ENCODE results near the gene SPAG16.

DNA sequence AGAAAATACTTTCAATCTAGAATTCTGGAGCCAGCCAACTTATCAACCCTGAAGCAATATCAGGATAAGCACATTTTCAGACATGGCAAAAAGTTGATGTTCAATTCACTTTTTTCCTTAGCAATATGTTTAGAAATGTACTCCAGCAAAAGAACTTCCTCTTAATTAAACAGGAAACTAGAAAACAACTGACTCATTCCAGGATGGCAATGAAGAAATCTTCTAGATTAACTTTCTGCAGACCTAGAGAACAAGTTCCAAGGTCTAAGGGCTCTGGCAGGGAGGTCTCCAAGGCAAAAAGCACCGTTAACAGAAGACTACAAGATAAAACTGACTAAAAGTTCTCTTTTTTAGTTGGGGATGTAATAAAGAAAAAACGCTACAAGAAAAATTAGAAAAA lies 1057.4 kb downstream of the SPAG16 start:
- TF ChIP-seq, protein P1, sequence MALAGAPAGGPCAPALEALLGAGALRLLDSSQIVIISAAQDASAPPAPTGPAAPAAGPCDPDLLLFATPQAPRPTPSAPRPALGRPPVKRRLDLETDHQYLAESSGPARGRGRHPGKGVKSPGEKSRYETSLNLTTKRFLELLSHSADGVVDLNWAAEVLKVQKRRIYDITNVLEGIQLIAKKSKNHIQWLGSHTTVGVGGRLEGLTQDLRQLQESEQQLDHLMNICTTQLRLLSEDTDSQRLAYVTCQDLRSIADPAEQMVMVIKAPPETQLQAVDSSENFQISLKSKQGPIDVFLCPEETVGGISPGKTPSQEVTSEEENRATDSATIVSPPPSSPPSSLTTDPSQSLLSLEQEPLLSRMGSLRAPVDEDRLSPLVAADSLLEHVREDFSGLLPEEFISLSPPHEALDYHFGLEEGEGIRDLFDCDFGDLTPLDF (CRISPR knock-in tag; IDR thresholded peaks at IDR 0.05) = no peak
- TF ChIP-seq PRRX2 (CRISPR knock-in tag; IDR thresholded peaks at IDR 0.05) = no peak
- no peak for TF ChIP-seq IRF2 (CRISPR knock-in tag; IDR thresholded peaks at IDR 0.05; ENCODE audit: borderline replicate concordance, low read depth)
- TF ChIP-seq, protein P2, sequence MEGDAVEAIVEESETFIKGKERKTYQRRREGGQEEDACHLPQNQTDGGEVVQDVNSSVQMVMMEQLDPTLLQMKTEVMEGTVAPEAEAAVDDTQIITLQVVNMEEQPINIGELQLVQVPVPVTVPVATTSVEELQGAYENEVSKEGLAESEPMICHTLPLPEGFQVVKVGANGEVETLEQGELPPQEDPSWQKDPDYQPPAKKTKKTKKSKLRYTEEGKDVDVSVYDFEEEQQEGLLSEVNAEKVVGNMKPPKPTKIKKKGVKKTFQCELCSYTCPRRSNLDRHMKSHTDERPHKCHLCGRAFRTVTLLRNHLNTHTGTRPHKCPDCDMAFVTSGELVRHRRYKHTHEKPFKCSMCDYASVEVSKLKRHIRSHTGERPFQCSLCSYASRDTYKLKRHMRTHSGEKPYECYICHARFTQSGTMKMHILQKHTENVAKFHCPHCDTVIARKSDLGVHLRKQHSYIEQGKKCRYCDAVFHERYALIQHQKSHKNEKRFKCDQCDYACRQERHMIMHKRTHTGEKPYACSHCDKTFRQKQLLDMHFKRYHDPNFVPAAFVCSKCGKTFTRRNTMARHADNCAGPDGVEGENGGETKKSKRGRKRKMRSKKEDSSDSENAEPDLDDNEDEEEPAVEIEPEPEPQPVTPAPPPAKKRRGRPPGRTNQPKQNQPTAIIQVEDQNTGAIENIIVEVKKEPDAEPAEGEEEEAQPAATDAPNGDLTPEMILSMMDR (IDR thresholded peaks at IDR 0.05) = no peak
- TF ChIP-seq ZNF138 (CRISPR knock-in tag; conservative IDR thresholded peaks at IDR 0.05) = no peak
- TF ChIP-seq, protein P3, sequence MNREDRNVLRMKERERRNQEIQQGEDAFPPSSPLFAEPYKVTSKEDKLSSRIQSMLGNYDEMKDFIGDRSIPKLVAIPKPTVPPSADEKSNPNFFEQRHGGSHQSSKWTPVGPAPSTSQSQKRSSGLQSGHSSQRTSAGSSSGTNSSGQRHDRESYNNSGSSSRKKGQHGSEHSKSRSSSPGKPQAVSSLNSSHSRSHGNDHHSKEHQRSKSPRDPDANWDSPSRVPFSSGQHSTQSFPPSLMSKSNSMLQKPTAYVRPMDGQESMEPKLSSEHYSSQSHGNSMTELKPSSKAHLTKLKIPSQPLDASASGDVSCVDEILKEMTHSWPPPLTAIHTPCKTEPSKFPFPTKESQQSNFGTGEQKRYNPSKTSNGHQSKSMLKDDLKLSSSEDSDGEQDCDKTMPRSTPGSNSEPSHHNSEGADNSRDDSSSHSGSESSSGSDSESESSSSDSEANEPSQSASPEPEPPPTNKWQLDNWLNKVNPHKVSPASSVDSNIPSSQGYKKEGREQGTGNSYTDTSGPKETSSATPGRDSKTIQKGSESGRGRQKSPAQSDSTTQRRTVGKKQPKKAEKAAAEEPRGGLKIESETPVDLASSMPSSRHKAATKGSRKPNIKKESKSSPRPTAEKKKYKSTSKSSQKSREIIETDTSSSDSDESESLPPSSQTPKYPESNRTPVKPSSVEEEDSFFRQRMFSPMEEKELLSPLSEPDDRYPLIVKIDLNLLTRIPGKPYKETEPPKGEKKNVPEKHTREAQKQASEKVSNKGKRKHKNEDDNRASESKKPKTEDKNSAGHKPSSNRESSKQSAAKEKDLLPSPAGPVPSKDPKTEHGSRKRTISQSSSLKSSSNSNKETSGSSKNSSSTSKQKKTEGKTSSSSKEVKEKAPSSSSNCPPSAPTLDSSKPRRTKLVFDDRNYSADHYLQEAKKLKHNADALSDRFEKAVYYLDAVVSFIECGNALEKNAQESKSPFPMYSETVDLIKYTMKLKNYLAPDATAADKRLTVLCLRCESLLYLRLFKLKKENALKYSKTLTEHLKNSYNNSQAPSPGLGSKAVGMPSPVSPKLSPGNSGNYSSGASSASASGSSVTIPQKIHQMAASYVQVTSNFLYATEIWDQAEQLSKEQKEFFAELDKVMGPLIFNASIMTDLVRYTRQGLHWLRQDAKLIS (CRISPR knock-in tag; IDR thresholded peaks at IDR 0.05; ENCODE audit: borderline replicate concordance) = no peak
- TF ChIP-seq ZNF263 (CRISPR knock-in tag; IDR thresholded peaks at IDR 0.05; ENCODE audit: low read depth) = no peak
- TF ChIP-seq, protein P4, sequence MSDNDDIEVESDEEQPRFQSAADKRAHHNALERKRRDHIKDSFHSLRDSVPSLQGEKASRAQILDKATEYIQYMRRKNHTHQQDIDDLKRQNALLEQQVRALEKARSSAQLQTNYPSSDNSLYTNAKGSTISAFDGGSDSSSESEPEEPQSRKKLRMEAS (CRISPR knock-in tag; IDR thresholded peaks at IDR 0.05) = no peak
- TF ChIP-seq ZNF423 (CRISPR knock-in tag; IDR thresholded peaks at IDR 0.05) = no peak
- TF ChIP-seq GABPB1 (CRISPR knock-in tag; IDR thresholded peaks at IDR 0.05) = no peak
- TF ChIP-seq ZNF317 (CRISPR knock-in tag; IDR thresholded peaks at IDR 0.05; ENCODE audit: borderline replicate concordance, low read depth) = no peak
- TF ChIP-seq, protein P5, sequence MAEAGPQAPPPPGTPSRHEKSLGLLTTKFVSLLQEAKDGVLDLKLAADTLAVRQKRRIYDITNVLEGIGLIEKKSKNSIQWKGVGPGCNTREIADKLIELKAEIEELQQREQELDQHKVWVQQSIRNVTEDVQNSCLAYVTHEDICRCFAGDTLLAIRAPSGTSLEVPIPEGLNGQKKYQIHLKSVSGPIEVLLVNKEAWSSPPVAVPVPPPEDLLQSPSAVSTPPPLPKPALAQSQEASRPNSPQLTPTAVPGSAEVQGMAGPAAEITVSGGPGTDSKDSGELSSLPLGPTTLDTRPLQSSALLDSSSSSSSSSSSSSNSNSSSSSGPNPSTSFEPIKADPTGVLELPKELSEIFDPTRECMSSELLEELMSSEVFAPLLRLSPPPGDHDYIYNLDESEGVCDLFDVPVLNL (CRISPR knock-in tag; IDR thresholded peaks at IDR 0.05; ENCODE audit: borderline replicate concordance, low read depth) = no peak
- TF ChIP-seq FOXK1 (CRISPR knock-in tag; IDR thresholded peaks at IDR 0.05) = no peak
